SHP77 treated with DMSO at 0.1 percent for 48 hours (cell line): ENCODE measurements around the gene APLP1.
"Not testable (repeated sequence)": the region's sequence is repeated elsewhere in the genome, so short reads cannot be mapped to it uniquely, and the experiment has no call there.

Source experiments
- DNase-seq: peaks from one replicate; lab custom pipeline; 2025; lab: John Stamatoyannopoulos, UW

The APLP1 gene

DNA sequence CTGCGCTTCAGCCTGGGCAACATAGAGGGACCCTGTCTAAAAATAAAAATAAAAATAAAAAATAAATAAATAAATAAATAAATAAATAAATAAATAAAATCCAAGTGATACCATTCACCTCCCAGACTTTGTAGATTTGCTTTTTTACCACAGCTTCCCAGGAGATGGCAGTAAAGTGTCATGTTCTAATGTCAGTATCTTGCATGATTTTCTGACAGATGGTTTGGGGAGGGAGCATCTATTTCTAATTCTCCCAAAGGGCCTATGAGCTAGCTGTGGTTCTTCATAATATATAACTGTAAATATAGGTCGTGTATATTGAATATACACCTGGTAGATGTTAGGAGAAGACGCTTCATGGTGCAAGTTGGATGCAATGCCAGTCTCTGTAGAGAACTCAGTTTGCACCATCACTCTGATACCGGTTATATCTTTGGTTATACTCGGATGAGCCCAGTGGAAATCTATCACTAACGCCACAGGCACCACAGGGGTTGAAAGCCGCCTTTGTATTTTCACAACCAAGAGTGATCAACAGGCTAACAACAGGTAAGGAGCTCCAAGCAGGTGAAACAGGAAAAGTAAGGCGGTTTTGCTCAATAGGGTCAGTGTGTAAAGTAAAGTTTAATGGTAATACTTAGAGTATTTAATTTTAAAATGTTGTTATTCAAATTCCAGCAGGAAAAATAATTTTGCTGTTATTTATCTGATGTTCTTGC, 13.9 kb downstream of the APLP1 start:
- no peak for DNase-seq

DNA sequence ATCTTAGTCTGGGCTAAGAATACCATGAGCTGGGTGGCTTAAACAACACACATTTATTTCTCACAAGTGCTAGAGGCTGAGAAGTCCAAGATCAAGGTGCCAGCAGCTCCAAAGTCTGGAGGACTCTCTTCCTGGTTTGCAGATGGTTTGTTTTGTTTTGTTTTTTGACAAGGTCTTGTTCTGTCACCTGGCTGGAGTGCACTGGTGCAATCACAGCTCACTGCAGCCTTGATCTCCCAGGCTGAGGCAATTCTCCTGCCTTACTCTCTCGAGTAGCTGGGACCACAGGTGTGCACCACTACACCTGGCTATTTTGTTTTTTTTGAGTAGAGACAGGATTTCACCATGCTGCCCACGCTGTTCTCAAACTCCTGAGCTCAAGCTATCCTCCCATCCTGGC, 15.5 kb downstream of the APLP1 start:
- no peak for DNase-seq

DNA sequence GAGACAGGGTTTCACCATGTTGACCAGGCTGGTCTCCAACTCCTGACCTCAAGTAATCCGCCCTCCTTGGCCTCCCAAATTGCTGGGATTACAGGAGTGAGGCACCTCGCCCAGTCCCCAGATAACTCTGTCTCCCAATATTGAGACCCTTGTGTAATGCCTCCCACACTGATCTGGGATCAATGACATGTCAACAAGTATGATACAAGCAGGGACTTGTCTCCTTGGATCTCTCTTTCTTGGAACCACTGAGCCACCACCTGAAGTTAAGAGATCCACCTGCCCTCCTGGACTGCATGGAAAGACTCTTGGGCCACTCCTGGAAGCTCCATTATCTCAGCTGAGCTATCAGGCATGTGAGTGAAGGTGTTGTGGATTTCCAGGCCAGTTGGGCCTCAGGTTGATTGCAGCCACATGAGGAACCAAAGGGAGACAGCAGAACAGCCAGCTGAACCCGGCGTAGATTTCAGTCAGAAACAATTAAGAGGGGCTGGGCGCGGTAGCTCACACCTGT, 16.9 kb downstream of the APLP1 start:
- no peak for DNase-seq

DNA sequence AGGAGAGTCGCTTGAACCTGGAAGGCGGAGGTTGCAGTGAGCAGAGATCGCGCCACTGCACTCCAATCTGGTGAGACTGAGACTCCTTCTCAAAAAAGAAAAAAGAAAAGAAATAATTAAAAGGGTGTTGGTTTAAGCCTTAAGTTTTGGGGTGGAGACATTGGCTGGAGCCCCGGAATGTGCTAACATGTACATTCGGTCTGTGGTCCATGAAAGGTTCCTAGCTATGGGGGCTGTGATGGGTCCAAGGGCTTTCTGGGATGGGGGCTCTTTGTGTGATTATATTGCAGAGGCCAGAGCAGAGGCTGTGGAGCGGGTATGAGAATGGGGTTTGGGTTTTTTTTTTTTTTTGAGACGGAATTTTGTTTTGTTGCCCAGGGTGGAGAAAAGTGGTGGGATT, 17.5 kb downstream of the APLP1 start:
- DNase-seq = no peak

DNA sequence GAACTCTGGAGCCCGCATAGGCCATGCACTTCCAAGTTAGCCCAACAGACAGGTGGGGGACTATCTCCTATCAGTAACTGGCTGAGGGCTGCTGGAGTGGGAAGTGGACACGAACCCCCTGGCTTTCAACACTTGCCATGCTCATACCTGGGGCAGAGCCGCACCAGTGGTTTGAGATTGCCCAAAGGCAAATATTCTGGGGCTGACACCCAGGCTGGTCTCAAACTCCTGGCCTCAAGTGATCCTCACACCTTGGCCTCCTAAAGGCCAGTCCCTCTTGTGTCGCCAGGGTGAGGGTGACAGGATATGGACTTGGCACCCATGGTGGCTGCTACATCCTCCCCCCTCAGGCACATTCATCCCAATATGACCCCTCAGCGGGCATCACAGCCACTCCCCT, 18.8 kb downstream of the APLP1 start:
- no peak for DNase-seq

DNA sequence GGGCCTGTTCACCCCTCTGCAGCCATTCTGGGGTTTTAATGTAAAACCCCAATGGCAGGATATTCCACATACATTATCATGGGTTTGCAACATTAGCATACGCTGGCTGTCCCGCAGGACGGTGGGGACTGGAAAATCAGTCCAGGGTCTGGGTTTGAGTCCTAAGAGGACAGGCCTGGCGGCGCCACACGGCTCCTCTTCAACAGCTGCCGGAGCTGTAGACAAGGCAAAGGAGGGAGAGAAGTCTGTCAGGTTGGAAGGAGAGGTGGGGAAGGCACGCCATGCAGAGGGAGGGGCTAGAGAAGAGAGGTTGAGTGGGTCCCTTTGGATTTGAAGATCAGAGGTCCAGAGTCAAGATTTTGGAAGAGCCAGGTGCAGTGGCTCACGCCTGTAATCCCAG, 20.0 kb downstream of the APLP1 start:
- no peak for DNase-seq

DNA sequence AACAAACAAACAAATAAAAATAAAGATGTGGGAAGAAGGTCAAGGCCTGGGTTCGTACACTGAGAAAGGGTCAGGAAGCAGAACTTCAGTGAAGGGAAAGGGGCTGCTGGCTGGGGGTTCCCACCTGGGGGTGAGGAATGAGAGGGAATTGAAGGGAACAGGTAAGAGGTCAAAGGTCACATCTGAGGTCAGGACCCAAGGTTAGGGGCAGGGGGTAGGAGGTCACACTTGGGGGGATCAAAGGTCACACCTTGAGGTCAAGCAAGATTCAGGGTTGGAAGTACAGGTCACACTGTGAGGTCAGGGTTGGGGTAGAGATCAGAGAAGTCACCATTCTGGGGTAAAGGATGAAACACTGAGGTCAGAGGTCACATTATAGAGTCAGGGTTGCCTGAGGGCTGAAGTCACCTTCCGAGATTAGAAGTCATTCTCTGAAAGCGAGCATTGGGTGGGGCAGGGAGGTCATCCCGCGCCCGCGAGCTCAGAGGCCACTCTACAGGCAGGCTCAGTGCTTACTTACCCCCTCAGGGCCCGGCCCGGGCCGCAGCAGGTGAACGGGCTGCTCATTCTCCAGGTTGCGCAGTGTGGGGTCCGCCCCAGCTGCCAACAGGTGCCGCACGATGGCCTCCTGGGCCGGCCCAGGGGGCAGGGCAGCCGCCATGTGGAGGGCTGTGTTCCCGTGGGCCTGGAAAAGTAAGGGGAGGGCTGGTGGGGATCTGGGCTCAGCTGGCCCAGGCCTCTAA, 21.2 kb downstream of the APLP1 start:
- DNase-seq = no peak

DNA sequence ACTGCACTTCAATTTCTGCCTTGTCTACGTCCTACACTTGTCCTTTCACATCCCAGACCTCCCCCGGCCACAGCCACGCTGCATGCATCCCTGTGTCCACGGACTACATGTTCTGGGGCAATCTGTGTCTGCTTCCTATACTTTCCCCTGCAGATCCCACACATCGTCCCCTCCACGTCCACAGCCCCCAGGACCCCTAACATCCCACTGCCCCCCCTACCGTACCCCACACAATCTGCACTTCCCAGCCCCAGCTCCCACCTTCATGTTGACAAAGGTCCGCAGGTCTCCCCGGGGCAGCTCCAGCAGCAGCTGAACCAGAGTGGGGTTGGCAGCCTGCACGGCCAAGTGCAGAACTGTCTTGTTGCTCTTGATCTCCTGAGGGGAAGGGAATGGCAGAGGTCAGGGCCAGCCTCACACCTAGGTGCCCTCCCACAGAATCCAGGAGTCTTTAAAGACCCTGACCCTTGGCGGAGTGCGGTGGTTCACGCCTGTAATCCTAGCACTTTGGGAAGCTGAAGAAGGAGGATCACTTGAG, 21.8 kb downstream of the APLP1 start:
- DNase-seq = no peak

GRCh38 chr19:35891819-35892218, 23.4 kb downstream of the APLP1 start:
- DNase-seq = not testable (repeated sequence)

- no peak for DNase-seq
Measured at GRCh38 chr19:35894342-35894741, 26.0 kb downstream of the APLP1 start.

- DNase-seq = no peak
Measured at GRCh38 chr19:35895911-35896642, 27.7 kb downstream of the APLP1 start.

DNA sequence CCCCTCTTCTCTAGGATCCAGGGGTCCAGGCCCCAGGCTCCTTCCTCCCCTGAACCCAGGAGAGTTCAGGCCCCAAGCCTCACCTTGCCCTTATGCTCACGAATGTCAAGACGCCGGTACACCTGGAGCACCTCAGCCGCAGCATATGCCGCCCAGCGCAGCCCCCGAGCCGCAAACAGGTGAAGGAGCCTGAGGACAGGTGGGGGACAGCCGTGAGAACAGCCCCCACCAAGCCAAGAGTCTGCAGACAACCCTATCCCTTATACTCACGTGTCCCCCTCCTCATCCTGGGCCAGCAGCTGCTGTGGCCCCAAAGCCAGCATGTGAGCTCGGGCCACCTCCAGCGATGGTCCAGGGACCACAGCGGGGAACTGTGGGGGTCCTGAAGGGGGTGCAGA, 28.3 kb downstream of the APLP1 start:
- DNase-seq = no peak

- DNase-seq = no peak
Measured at GRCh38 chr19:35897706-35898451, 29.5 kb downstream of the APLP1 start.

DNA sequence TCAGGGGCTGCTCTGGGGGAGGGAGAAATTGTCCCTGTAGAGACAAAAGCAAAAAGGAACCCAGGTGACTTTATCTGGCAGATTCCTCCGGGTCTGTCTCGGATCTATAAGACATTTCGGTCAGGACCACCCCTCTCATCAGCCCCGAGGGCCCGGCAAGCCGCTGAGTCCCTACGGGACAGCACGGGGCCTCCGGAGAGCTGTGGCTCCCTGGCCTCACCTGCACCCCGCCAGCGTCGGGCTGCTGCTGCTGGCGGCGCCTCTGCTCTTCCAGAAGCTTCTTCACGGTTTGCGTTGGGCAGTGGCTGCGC, 30.1 kb downstream of the APLP1 start:
- no peak for DNase-seq

- DNase-seq = no peak
Measured at GRCh38 chr19:35899547-35900214, 31.3 kb downstream of the APLP1 start.

DNA sequence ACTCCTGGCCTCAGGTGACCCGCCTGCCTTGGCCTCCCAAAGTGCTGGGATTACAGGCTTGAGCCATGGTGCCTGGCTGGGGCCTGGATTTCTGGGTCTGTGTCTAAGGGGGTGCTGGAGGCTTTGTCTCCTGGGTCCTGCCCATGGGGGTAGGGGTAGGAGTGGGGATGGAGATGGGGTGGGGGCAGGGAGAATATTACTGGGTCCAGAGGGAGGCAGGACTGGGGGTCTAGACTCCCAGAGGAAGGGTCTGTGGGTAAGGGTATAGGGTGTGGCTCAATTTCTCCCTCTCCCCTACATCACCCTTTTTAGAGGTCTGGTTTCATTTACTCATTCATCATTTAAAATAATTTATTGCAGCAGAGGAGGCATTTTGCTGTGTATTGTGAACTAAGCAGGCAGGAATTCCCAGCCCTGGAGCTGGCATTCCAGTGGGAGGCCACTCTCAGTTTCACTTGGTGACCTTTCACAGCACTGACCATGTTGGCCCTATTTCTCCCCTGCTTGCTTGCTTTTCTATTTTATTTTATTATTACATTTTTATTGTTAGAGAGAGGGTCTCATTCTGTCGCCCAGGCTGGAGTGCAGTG, 32.8 kb downstream of the APLP1 start:
- no peak for DNase-seq

DNA sequence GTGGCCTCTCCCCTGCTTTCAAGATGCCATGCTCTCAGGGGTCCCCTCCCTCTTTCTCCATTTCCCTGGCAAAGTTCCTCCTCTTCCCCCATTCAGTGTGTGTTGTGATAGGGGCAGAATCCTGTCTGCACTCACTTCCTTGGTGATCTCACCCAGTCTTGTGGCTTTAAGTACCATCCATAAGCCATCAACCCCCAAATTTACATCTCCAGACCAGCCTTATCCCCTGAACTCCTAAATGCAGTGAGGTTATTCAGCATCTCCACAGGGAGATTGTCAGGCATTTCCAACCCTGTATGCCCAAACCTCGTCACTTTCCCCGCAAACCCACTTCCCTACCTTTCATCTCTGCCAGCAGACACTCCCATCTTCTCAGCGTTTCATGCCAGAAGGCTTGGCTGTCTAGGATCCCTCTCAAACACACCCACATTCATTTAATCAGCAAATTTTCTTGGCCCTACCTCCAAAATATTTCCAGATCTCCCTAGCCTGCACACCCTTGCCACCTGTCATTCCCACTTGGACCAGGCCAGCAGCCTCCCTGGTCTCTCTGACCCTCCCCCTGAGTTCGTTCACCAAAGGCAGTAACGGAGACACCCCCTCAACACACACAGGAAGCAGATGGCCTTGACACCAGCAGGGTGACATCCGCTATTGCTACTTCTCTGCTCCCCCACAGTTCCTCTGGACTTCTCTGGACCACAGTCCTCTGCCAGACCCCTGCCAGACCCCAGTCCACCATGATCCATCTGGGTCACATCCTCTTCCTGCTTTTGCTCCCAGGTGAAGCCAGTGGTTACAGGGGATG, 33.7 kb downstream of the APLP1 start, which contains the start of gene HCST:
Gene HCST (plus strand): TSS at position 676 of the 808 bp plus-strand sequence. CDS start 65 bp downstream, at position 741.
- DNase-seq = no peak

GRCh38 chr19:35902870-35903475, 34.6 kb downstream of the APLP1 start:
- DNase-seq = no peak

DNA sequence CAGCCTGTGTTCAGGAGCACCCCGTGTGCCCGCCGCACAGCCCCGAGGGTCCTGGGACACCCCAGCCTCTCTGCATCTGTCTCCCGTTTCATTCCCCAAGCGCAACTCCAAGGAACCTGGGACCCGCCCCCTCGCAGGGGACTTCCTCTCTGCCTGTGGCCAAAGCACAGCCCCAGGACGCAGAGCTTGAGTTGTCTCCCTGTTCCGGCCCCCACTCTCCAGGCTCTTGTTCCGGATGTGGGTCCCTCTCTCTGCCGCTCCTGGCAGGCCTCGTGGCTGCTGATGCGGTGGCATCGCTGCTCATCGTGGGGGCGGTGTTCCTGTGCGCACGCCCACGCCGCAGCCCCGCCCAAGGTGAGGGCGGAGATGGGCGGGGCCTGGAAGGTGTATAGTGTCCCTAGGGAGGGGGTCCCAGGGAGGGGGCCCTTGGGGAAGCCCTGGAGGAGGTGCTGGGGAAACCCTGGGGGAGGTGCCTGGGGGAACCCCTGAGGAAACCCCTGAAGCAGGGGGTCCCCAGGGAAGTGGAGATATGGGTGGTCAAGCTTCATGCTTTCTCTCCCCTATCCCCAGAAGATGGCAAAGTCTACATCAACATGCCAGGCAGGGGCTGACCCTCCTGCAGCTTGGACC, 35.3 kb downstream of the APLP1 start:
- peak; percentile 48 for DNase-seq
